A172 (cell line): ENCODE results near the gene TUB. TPM values are rescaled to one million over a fixed set of nuclear protein-coding genes. Genes with fewer than 3 reads are reported as not detected.

Experiments
- DNase-seq: peaks from one replicate; pipeline ENCODE4 v3.0.0-alpha.2; 2015; ENCODE audit warnings: low spot score
- total RNA-seq: library from RNA; depleted of rRNA; stranded (reverse); fragments of >200 nt; shearing (Covaris generic); gene quantifications from 2 replicates; pipeline ENCODE4 v1.2.3, GENCODE V29; 2014; rRNA removed

The TUB gene
- total RNA-seq, 1 experiment from 2014 or later = 6.0 TPM

GRCh38 chr11:8107642-8108041 lies 26.6 kb downstream of the TUB start:
- DNase-seq = no peak

- DNase-seq = no peak
Measured at GRCh38 chr11:8108421-8108820, 27.4 kb downstream of the TUB start.

- no peak for DNase-seq
Measured at GRCh38 chr11:8109675-8110074, 28.7 kb downstream of the TUB start.

GRCh38 chr11:8110396-8110795 lies 29.4 kb downstream of the TUB start:
- DNase-seq = no peak

- DNase-seq = no peak
Measured at GRCh38 chr11:8111636-8112035, 30.6 kb downstream of the TUB start.

- DNase-seq = no peak
Measured at GRCh38 chr11:8122173-8122764, 41.3 kb downstream of the TUB start.

- DNase-seq = no peak
Measured at GRCh38 chr11:8126649-8127289, 45.8 kb downstream of the TUB start.

GRCh38 chr11:8127447-8127846 lies 46.4 kb downstream of the TUB start:
- no peak for DNase-seq

GRCh38 chr11:8138526-8138925 lies 57.5 kb downstream of the TUB start:
- DNase-seq = no peak

- DNase-seq = no peak
Measured at GRCh38 chr11:8149726-8150125, 68.7 kb downstream of the TUB start.

Other genes starting within 250 kb of the TUB start
- not detected in 2 replicates for gene OR10A6, start 149.9 kb upstream of the TUB start, total RNA-seq
- gene OR10A3, start 139.5 kb upstream of the TUB start, total RNA-seq = not detected in 2 replicates
- gene NLRP10, start 115.8 kb upstream of the TUB start, total RNA-seq = 0.16 TPM in 1 of 2 replicates, not detected in the other
- 293 and 302 TPM in 2 replicates for gene EIF3F, start 93.9 kb upstream of the TUB start, total RNA-seq
- 1.1 TPM in 1 of 2 replicates, not detected in the other for gene RIC3, start 87.8 kb downstream of the TUB start, total RNA-seq
- 0.22 and 1.7 TPM in 2 replicates for gene LMO1, start 182.7 kb downstream of the TUB start, total RNA-seq